GM12801 (cell line): ENCODE measurements around the gene SYT8.

Experiments
- TF ChIP-seq, protein P1 (sequence below): IDR thresholded peaks from one replicate; pipeline ENCODE4 v1.5.1; 2011; ENCODE audit warnings: control low read depth; ENCODE audit not compliant: insufficient read length; ENCODE audit errors: extremely low read depth

SYT8 gene

DNA sequence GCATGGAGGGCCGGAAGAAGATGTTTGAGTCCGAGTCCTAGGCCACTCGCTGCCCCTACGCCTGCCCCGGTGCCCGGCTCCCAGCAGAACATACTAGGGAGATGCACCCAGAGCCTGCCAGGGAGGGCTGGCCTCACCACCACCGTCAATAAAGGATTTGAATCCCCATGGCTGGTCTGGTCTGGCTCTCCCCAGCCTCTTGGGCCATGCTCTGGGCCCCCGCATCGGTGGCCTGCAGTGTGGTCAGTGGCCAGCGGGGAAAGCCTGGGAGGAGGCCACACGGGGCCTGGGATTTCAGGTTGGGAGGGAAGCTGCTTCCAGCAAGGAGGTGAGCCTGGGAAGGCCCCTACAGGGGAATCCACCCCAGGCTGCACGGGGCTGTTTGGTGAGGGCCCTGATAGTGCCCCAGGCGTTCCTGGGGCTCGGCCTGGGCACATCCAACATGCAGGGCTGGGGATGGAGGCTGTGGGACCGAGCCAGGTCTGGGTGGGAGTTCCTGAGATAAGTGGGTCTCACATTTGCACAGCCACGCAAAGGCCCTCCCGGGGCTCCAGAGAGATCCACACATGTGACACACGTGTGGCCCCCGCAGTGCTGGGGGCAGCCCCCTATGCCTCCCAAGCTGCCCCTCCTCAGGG, 6.8 kb downstream of the SYT8 start:
- TF ChIP-seq, protein P1, sequence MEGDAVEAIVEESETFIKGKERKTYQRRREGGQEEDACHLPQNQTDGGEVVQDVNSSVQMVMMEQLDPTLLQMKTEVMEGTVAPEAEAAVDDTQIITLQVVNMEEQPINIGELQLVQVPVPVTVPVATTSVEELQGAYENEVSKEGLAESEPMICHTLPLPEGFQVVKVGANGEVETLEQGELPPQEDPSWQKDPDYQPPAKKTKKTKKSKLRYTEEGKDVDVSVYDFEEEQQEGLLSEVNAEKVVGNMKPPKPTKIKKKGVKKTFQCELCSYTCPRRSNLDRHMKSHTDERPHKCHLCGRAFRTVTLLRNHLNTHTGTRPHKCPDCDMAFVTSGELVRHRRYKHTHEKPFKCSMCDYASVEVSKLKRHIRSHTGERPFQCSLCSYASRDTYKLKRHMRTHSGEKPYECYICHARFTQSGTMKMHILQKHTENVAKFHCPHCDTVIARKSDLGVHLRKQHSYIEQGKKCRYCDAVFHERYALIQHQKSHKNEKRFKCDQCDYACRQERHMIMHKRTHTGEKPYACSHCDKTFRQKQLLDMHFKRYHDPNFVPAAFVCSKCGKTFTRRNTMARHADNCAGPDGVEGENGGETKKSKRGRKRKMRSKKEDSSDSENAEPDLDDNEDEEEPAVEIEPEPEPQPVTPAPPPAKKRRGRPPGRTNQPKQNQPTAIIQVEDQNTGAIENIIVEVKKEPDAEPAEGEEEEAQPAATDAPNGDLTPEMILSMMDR: no peak

- TF ChIP-seq, protein P1: no peak
Observed at GRCh38 chr11:1842149-1843097, 7.6 kb downstream of the SYT8 start.

- TF ChIP-seq, protein P1: no peak
Observed at GRCh38 chr11:1843098-1843473, 8.3 kb downstream of the SYT8 start.

GRCh38 chr11:1843796-1844195, 9.0 kb downstream of the SYT8 start:
- TF ChIP-seq, protein P1: no peak

DNA sequence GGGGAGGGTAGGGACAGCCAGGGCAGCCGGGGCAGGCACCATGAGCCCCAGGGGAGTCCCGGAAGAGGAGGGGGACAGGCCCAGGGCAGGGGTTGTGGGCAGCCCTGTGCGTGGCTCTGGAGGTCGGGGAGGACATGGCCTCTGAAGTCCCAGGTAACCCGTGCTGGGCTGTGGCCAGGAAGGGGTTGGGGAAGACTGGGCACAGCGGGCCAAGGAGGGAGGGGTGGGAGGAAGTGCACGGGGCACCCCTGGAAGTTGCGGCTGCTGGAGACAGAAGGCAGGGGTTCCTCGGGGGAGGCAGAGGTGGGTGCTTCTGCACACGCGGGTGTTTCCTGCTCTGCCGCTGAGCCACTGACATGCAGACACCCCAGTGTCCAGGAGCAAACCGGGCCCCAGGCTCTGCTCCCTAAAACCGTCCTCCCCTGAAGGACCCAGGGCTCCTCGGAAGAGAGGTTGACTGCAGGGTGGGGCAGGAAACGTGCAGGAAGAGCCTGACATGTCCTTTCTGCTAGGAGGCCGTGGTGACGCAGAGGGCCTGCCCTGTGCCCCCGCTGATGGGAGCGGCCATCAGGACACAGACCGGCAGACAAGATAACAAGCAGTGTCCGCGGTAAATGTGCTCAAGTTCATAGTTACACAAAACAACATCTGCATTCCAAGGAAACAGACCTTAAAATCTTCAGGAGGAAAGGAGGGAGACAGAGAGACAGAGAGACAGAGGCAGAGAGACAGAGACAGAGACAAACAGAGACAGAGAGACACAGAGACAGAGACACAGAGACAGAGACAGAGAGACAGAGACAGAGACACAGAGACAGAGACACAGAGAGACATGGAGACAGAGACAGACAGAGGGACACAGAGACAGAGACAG, 9.7 kb downstream of the SYT8 start:
- TF ChIP-seq, protein P1: no peak

DNA sequence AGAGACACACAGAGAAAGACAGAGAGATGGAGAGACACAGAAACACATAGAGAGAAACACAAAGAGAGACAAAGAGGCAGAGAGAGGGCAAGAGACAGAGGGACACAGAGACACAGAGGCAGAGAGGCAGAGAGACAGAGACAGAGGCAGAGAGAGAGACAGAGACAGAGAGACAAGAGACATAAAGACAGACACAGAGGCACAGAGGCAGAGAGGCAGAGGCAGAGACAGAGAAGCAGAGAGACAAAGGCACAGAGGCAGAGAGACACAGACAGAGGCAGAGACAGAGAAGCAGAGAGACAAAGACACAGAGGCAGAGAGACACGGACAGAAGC, 10.3 kb downstream of the SYT8 start:
- TF ChIP-seq, protein P1: no peak
